Measurements from ENCODE around the gene CCDC85C. TPM values are rescaled to one million over a fixed set of nuclear protein-coding genes. Genes with fewer than 3 reads are reported as not detected.

The CCDC85C gene
- total RNA-seq, 2 experiments from 2014 or later, result 5.8 to 7.5 TPM

DNA sequence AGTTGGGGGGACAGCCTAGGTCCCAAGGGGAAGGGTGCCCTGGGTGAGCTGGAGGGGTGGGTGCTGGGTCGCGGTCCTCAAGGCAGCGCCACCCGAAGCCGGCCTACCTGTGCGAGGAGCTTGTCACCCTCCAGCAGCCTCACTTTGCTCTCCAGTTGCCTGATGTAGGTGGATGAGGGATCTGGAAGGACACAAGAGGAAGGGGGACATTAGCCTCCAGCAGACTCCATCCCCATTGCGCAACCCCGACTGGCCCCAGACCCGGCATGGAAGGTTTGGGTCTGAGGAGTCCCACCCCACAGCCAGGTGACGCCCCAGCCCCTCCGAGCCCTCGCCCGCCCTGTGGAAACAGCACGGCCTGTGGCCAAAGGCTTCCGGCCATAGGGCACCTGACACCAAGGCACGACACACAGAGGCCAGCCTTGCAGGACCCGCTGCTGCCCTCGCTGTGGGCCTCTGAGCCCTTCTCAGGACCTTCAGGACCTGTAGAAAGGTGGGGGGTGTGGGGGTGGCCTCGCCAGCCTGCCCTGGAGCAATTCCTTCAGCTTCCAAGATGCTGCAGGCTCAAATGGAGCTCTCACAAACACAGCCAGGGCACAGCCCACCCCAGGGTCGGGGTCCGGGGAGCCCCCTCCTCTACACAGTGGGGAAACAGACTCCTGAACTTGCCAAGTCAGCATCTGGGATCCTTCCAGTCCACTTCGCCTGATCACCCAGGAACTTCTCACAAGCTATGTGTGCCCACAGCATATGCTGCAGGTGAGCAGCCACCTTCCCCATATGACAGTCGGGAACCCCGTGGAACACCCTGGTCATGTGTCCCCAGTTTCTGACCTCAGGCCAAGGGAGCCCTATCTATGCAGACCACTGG, 67.9 kb downstream of the CCDC85C start:
- Mint-ChIP-seq H3K4me1 (ENCODE audit: low read depth) (peaks cover under 1% of the 10 kb centered on the region), H3K36me3 (ENCODE audit: low read depth) (no peaks in the 10 kb centered on the region), H3K4me3 (no peak overlapping the region), H3K27ac (no peak overlapping the region), H3K9me3 (no peaks in the 10 kb centered on the region), H3K27me3 (no peaks in the 10 kb centered on the region)
- intact Hi-C loops (cut with DNase I, micrococcal nuclease), result no loop called here
- no peaks in the 10 kb centered on the region for H3K9me3 ChIP-seq (ENCODE audit: control insufficient read depth in 1 of 2, insufficient read depth in 1 of 2, low read length in 2 of 2)
- no peak overlapping the region for H3K4me3 ChIP-seq (ENCODE audit: low read length)
- H3K4me1 ChIP-seq (ENCODE audit: insufficient read depth, low read length), result no peaks in the 10 kb centered on the region
- DNase-seq (no peak), ATAC-seq (ENCODE audit: poor library complexity) (no peak)
- TF ChIP-seq, protein P1, sequence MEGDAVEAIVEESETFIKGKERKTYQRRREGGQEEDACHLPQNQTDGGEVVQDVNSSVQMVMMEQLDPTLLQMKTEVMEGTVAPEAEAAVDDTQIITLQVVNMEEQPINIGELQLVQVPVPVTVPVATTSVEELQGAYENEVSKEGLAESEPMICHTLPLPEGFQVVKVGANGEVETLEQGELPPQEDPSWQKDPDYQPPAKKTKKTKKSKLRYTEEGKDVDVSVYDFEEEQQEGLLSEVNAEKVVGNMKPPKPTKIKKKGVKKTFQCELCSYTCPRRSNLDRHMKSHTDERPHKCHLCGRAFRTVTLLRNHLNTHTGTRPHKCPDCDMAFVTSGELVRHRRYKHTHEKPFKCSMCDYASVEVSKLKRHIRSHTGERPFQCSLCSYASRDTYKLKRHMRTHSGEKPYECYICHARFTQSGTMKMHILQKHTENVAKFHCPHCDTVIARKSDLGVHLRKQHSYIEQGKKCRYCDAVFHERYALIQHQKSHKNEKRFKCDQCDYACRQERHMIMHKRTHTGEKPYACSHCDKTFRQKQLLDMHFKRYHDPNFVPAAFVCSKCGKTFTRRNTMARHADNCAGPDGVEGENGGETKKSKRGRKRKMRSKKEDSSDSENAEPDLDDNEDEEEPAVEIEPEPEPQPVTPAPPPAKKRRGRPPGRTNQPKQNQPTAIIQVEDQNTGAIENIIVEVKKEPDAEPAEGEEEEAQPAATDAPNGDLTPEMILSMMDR (IDR thresholded peaks at IDR 0.05), result no peak
- H3K27me3 ChIP-seq (ENCODE audit: control insufficient read depth in 1 of 2, insufficient read depth in 2 of 2, low read length in 2 of 2), result no peaks in the 10 kb centered on the region
- no peaks in the 10 kb centered on the region for H3K36me3 ChIP-seq (ENCODE audit: insufficient read depth, low read length)
- no peak overlapping the region for H3K27ac ChIP-seq (ENCODE audit: low read depth in 1 of 2, low read length in 2 of 2)
- POLR2A ChIA-PET, result no interaction called here
- CTCF ChIA-PET, result no interaction called here

DNA sequence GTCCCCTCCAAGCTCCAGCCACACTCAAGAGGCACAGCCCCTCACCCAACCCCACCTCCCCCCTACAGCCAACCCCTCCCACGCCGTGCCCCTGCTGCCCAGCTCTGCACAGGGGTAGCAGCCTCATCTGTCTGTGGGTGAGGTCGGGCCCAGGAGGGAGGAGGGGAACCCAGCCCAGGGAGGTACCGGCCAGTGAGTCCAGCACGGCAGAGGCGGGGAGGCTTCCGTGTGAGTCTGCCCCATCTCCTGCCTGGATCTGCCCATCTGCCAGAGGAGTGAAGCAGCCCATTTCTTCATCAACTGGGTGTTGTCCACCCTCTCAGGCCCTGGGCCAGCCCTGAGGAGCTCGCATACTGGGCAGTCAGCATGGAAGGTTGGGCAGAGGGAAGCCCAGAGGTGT, 68.6 kb downstream of the CCDC85C start:
- no peaks in the 10 kb centered on the region for H3K4me1 ChIP-seq (ENCODE audit: insufficient read depth, low read length)
- ChIA-PET CTCF (no interaction called here), POLR2A (no interaction called here)
- H3K27me3 ChIP-seq (ENCODE audit: control insufficient read depth in 1 of 2, insufficient read depth in 2 of 2, low read length in 2 of 2), result no peaks in the 10 kb centered on the region
- no peak overlapping the region for H3K4me3 Mint-ChIP-seq
- no peak overlapping the region for H3K27ac ChIP-seq (ENCODE audit: low read depth in 1 of 2, low read length in 2 of 2)
- intact Hi-C loops (cut with DNase I, micrococcal nuclease), result no loop called here
- no peaks in the 10 kb centered on the region for H3K4me1 Mint-ChIP-seq (ENCODE audit: low read depth)
- no peaks in the 10 kb centered on the region for H3K27me3 Mint-ChIP-seq
- TF ChIP-seq, protein P1 (IDR thresholded peaks at IDR 0.05), result no peak
- no peaks in the 10 kb centered on the region for H3K36me3 Mint-ChIP-seq (ENCODE audit: low read depth)
- ATAC-seq (ENCODE audit: poor library complexity) (no peak), DNase-seq (no peak)
- H3K27ac Mint-ChIP-seq, result no peak overlapping the region
- H3K36me3 ChIP-seq (ENCODE audit: insufficient read depth, low read length), result no peaks in the 10 kb centered on the region
- no peaks in the 10 kb centered on the region for H3K9me3 Mint-ChIP-seq
- no peaks in the 10 kb centered on the region for H3K9me3 ChIP-seq (ENCODE audit: control insufficient read depth in 1 of 2, insufficient read depth in 1 of 2, low read length in 2 of 2)
- no peak overlapping the region for H3K4me3 ChIP-seq (ENCODE audit: low read length)

DNA sequence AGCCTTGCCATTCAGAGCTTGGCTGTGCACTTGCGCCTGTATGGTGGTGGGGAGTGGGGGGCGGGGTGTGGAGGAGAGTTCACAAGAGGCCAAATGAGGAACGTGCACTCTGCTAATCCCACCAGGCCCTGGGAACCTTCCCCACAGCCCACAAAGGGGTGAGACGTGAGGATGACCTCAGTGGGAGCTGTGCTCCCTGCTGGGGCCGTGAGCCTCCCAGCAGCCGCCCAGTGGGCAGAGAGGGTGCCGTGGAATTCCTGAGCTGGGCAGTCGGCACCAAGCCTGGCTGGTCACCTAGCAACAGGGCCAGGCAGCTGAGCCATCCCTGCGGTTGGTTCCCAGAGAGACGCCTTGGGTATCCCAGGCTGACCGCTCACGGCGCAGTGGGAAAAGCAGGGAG, 69.1 kb downstream of the CCDC85C start:
- no peak for ATAC-seq (ENCODE audit: poor library complexity)
- H3K9me3 ChIP-seq (ENCODE audit: control insufficient read depth in 1 of 2, insufficient read depth in 1 of 2, low read length in 2 of 2), result no peaks in the 10 kb centered on the region
- CTCF ChIA-PET, result no interaction called here
- H3K4me3 ChIP-seq (ENCODE audit: low read length), result no peak overlapping the region
- Mint-ChIP-seq H3K9me3 (no peaks in the 10 kb centered on the region), H3K36me3 (ENCODE audit: low read depth) (no peaks in the 10 kb centered on the region), H3K4me3 (no peak overlapping the region), H3K27me3 (no peaks in the 10 kb centered on the region), H3K4me1 (ENCODE audit: low read depth) (no peaks in the 10 kb centered on the region), H3K27ac (no peak overlapping the region)
- no peaks in the 10 kb centered on the region for H3K4me1 ChIP-seq (ENCODE audit: insufficient read depth, low read length)
- POLR2A ChIA-PET, result no interaction called here
- intact Hi-C loops (cut with DNase I, micrococcal nuclease), result no loop called here
- no peak overlapping the region for H3K27ac ChIP-seq (ENCODE audit: low read depth in 1 of 2, low read length in 2 of 2)
- no peak for DNase-seq
- H3K36me3 ChIP-seq (ENCODE audit: insufficient read depth, low read length), result no peaks in the 10 kb centered on the region
- TF ChIP-seq, protein P1 (IDR thresholded peaks at IDR 0.05), result no peak
- no peaks in the 10 kb centered on the region for H3K27me3 ChIP-seq (ENCODE audit: control insufficient read depth in 1 of 2, insufficient read depth in 2 of 2, low read length in 2 of 2)
